ENCODE measurements around the gene VAV2. TPM values are rescaled to one million over a fixed set of nuclear protein-coding genes. Genes with fewer than 3 reads are reported as not detected.
A peak's percentile ranks its signal among the peaks of the same experiment; 100 is the strongest.

Gene VAV2
- polyA plus RNA-seq, 1 of the 3 experiments (the other 2 are of a cell fraction): 14.9 TPM

GRCh38 chr9:133874060-133874657, 118.0 kb downstream of the VAV2 start (continued):
- TF ChIP-seq MAX (IDR thresholded peaks at IDR 0.05; ENCODE audit: low read depth): no peak
- no peak for TF ChIP-seq ZBTB33 (IDR thresholded peaks at IDR 0.05; ENCODE audit: borderline replicate concordance, low read depth)
- TF ChIP-seq PBX3 (IDR thresholded peaks at IDR 0.05): peak; percentile 49
- TF ChIP-seq FOXJ3 (CRISPR knock-in tag; IDR thresholded peaks at IDR 0.05): no peak; the same call in 1 of the 2 replicates
- peak; percentile 84 for TF ChIP-seq TCF12 (IDR thresholded peaks at IDR 0.05)
- TF ChIP-seq RXRA (IDR thresholded peaks at IDR 0.05; ENCODE audit: borderline replicate concordance, low read depth): no peak; the same call in 1 of the 2 replicates
- TF ChIP-seq NRF1 (IDR thresholded peaks at IDR 0.05; ENCODE audit: low read depth, low read length): no peak
- 0 out of 2 replicates have a peak, but pooled peaks have one; percentile 26 for TF ChIP-seq SMC3 (IDR thresholded peaks at IDR 0.05; ENCODE audit: low read depth, low read length)
- peak; percentile 63; the same call in 1 of the 2 replicates for TF ChIP-seq SIN3A (IDR thresholded peaks at IDR 0.05; ENCODE audit: borderline replicate concordance, low read depth, low read length)

GRCh38 chr9:133873461-133873891, 118.6 kb downstream of the VAV2 start:
- H3K36me3 ChIP-seq (replicated peaks in 1 of 2; ENCODE audit: control insufficient read depth in 1 of 2, insufficient read depth in 2 of 2, low read length in 1 of 2): no peaks in the 10 kb centered on the region
- TF ChIP-seq GATA2 (CRISPR knock-in tag; IDR thresholded peaks at IDR 0.05) (0 out of 2 replicates have a peak, but pooled peaks have one; percentile 5), CTCF (IDR thresholded peaks at IDR 0.05) (no peak), EP300 (IDR thresholded peaks at IDR 0.05; ENCODE audit: borderline replicate concordance in 1 of 2, low read depth in 1 of 2, low read length in 1 of 2) (peak in 1 of 2 experiments; percentile 5; a peak in 1 of 4 replicates)
- H3F3A ChIP-seq (replicated peaks; ENCODE audit: insufficient read depth): peaks cover 30% of the 10 kb centered on the region
- no peaks in the 10 kb centered on the region for H3K27me3 ChIP-seq (ENCODE audit: insufficient read depth)
- WGBS (ENCODE audit: low lambda C conversion rate): 16% methylated on average over 6 of the region's 9 CpGs
- H2AFZ ChIP-seq (ENCODE audit: low read depth): no peak overlapping the region
- H3K9me3 ChIP-seq: no peaks in the 10 kb centered on the region
- peak; percentile 61 for DNase-seq
- H3K9ac ChIP-seq: peak overlapping the region; percentile 77
- peak overlapping the region in 1 of 2 experiments; percentile 27; a peak in 2 of 4 replicates for H3K4me3 ChIP-seq (ENCODE audit: low read depth in 2 of 2, low read length in 1 of 2)
- peak overlapping the region; percentile 96 to 99 for H3K27ac ChIP-seq (ENCODE audit: low read depth in 2 of 2, low read length in 1 of 2)
- POLR2A ChIA-PET: interaction anchor here (0.6 to 1.4 kb wide), 4 partner anchors 8 to 33 kb away, joined by 3 to 7 read pairs (median 4); no protein-coding TSS in a partner anchor
- peaks cover 26 to 94% of the 10 kb centered on the region in 2 experiments for H3K4me1 ChIP-seq (ENCODE audit: control insufficient read depth in 1 of 2, insufficient read depth in 2 of 2, low read depth in 1 of 2, low read length in 1 of 2)
- H3K4me2 ChIP-seq: peak overlapping the region; percentile 69
- H3K9me2 ChIP-seq: no peaks in the 10 kb centered on the region
- CTCF ChIA-PET: interaction anchor here (0.8 to 4.8 kb wide), 7 partner anchors 12 to 121 kb away, joined by 3 to 42 read pairs (median 7); partner anchors contain the start of gene VAV2
- H3K79me2 ChIP-seq (ENCODE audit: insufficient read depth): peaks cover 87% of the 10 kb centered on the region
- peaks cover 12% of the 10 kb centered on the region; the same call in 1 of the 2 replicates for H4K20me1 ChIP-seq (ENCODE audit: insufficient read depth)

All from SK-N-SH (cell line).